NCI-H2081 treated with DMSO at 0.1 percent for 48 hours (cell line): Measurements from ENCODE around the gene DNMT3A.

Source experiments
- DNase-seq: peaks from one replicate; lab custom pipeline; 2025; lab: John Stamatoyannopoulos, UW

DNMT3A gene

GRCh38 chr2:25257032-25257552 lies 84.6 kb downstream of the DNMT3A start:
- DNase-seq = no peak

DNA sequence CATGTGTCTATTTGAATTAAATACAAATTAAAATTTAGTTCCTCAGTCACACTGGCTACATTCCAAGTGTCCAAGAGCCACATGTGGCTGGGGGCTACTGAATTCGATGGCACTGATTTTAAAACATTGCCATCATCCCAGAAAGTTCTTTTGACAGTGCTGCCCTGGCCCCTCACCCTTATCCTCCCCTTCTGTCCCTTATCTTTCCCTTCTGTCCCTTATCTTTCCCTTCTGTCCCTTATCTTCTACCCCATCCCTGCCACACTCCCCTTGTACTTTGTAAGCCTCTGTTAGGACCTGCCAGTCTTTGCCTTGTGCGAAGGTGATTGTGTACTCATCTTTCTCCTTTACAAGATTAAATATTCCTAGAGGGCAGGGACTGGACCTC lies 85.2 kb downstream of the DNMT3A start:
- no peak for DNase-seq

- DNase-seq = no peak
Observed at GRCh38 chr2:25255745-25256487, 85.8 kb downstream of the DNMT3A start.

DNA sequence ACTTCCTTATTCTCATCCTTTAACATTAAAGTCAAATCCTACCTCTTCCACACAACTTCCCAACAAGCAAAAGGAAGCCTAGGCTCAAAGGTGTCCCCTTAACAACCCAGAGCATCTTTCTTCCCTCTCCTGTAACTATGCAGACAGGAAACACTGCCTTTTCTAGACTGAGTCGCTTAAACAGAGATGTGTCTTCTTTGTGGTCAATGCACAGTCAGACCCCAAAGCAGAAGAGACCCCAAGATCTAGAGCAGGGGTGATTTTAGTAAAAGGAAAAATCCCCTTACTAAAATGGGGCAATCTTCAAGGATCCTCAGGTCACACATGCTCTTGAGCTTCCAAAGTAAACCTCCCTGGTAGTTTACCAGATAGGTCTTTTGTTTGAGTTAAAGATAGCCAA lies 86.8 kb downstream of the DNMT3A start:
- no peak for DNase-seq

GRCh38 chr2:25253153-25253626 lies 88.5 kb downstream of the DNMT3A start:
- DNase-seq = no peak

GRCh38 chr2:25252291-25253152 lies 89.2 kb downstream of the DNMT3A start:
- DNase-seq = no peak

DNA sequence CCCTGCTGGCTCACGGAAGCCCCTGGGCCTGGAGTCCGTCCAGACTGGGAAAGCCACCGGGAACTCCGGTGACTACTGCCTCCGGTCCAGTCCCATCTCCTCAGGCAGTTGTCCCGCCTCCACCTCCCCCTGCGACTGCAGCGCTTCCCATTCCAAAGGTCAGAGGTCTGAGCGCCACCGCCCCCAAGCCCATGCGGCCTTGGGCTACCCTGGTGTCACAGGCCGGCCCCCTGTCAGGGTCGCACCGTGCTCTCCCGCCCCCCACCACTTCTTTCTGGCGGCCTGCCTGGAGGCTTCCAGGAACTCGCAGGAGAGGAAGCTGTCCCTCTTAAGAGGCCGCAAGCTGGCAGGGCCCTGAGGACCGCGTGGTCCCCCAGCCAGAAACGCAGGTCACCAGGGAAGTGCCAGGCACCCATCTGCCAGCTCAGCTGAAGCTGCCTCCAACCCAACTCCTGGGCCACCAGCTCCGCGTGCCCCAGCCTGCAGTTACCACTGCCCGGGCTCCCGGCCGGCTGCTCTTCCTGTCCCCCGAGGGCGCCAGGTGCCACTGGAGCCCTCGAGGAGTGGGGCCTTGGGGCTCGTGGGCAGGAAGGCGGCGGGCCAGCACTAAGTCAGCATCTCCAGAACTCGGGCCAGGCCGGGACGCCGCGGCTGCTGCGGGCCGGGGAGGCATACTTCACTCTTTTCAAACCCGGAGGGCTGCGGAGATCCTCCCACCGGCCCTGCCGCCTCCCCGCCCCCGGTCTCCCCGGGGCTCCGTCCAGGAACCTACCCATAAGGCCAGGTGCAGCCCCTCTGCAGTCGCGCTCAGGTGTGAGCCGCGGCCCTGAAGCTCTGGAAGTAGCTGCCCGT lies 90.1 kb downstream of the DNMT3A start:
- no peak for DNase-seq

- DNase-seq = no peak
Observed at GRCh38 chr2:25251071-25251421, 90.7 kb downstream of the DNMT3A start.

- no peak for DNase-seq
Observed at GRCh38 chr2:25250331-25251070, 91.2 kb downstream of the DNMT3A start.

GRCh38 chr2:25249785-25250184 lies 91.9 kb downstream of the DNMT3A start:
- no peak for DNase-seq

- no peak for DNase-seq
Observed at GRCh38 chr2:25247792-25248512, 93.8 kb downstream of the DNMT3A start.

DNA sequence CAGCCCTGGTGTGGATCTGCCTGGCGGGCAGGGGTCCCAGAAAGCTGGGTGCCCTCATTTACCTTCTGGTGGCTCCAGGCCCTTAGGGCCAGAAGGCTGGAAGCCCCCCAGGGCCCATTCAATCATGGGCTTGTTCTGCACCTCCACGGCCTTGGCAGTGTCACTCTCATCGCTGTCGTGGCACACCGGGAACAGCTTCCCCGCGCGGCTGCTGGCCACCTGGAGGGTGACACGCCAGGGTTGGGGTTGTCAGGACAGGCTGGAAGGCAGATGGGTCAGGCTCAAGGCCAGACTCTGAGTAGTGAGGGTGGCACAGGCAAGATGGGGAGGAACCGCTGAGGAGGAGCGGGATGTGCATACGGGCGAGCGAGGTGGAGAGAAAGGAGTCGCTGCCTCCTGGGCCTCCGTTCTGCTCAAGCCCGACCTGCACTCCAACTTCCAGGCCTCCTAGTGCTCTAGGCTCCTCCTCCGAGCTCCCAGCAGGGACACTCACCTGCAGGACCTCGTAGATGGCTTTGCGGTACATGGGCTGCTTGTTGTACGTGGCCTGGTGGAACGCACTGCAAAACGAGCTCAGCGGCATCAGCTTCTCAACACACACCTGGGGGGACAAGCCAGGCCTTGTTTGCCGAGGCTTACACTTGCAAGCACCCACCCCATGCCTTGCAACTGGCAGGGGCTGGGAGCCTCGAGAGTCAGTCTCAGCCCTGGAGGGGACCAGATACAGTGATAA lies 95.0 kb downstream of the DNMT3A start:
- DNase-seq = no peak

GRCh38 chr2:25246001-25246400 lies 95.7 kb downstream of the DNMT3A start:
- no peak for DNase-seq

DNA sequence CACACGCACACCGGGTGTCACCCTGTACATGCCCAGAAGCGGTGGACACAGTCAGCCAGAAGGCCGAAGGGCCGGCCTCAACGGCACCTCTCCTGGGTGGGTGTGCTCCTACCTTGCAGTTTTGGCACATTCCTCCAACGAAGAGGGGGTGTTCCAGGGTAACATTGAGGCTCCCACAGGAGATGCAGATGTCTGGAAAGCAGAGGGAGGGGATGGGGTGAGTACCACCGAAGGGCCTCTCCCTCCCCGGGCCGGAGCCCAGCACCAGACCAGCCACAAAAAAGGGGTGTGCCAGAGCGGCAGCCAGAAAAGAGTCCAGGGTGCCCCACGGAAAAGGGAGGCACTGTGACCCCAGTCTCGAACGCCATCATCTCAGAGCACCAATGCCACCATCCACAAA lies 96.6 kb downstream of the DNMT3A start:
- no peak for DNase-seq

DNA sequence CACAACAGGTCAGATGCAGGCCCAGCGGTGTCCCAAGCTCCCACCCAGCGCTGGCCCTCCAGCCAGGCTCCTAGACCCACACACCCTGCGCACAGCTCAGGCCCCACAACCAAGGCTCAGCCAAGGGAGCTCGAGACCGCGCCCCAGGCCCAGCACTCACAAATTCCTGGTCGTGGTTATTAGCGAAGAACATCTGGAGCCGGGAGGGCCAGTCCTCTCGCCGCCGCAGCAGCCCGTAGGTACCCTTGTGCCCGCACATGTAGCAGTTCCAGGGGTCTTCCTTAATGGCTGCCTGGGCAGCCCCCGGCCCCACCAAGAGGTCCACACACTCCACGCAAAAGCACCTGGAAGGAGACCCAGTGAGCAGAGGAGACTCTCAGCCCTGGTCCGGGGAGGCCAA lies 97.7 kb downstream of the DNMT3A start:
- DNase-seq = no peak

DNA sequence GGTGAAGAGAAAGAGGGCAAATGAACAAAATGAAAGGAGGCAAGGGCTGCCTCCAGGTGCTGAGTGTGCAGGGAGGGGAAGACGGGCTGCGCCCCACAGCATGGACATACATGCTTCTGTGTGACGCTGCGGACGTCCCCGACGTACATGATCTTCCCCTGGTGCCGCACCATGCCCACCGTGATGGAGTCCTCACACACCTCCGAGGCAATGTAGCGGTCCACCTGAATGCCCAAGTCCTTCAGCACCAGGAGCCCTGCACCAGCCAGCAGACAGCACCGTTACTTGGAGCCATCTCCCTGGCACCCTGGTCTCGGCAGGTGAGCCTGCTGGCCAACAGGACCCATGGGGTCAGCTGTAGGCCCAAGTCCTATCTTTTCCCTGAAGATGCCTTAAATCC lies 100.3 kb downstream of the DNMT3A start:
- no peak for DNase-seq

GRCh38 chr2:25240636-25241035 lies 101.1 kb downstream of the DNMT3A start:
- DNase-seq = no peak

- no peak for DNase-seq
Observed at GRCh38 chr2:25238920-25239319, 102.8 kb downstream of the DNMT3A start.

- no peak for DNase-seq
Observed at GRCh38 chr2:25237764-25238163, 104.0 kb downstream of the DNMT3A start.

DNA sequence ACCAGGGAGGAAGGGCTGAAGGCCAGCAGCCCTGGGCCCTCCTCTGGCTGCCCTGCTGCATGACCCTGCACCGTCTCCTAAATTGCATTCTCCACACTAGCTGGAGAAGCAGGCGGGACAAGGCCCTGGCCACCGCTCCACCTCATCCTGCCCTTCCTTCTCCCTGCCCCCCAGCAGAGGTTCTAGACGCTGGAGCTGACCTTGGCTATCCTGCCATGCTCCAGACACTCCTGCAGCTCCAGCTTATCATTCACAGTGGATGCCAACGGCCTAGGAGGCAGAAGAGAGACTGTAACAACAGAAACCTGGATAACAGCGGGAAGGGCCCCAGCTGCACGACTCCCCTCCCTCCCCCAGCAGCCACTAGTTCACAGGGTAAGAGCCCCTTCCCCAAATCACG lies 105.0 kb downstream of the DNMT3A start:
- DNase-seq = no peak
